ENCODE results near the gene AOPEP. TPM values are rescaled to one million over a fixed set of nuclear protein-coding genes. Genes with fewer than 3 reads are reported as not detected.

Gene AOPEP
- polyA plus RNA-seq, 1 of the 3 experiments (the other 2 are of a cell fraction): 54.6 TPM

DNA sequence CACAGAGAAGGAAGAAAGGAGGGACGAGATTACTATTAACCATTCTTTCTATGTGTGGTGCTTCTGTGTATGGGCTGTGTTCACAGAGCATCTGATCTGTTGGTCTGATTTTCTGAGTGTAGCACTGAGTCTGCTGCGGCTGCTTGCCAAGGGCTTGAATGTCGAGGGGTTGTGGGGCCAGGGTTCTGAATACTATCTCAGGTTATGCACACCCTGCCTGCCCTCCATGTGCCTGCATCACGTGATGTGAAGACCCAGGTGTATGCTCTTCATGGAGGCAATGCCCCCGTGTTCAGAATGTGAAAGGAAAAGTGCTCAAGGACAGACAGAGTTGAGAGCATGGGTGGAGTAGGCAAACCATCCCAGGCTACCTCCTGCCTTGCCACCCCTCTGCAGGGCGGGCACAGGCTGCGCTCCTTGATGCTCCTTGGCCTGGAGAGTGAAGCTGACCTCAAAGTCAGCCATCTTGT lies 336.1 kb downstream of the AOPEP start:
- no peaks in the 10 kb centered on the region for H3K9me2 ChIP-seq
- H3K9ac ChIP-seq: no peak overlapping the region
- H2AFZ ChIP-seq (ENCODE audit: low read depth): no peak overlapping the region
- H3K4me1 ChIP-seq (ENCODE audit: control insufficient read depth in 1 of 2, insufficient read depth in 2 of 2, low read depth in 1 of 2, low read length in 1 of 2): peaks cover 26 to 60% of the 10 kb centered on the region in 2 experiments; a peak in 3 of 4 replicates
- H3K79me2 ChIP-seq (ENCODE audit: insufficient read depth): peaks cover 98% of the 10 kb centered on the region
- peaks cover 41 to 83% of the 10 kb centered on the region in 2 experiments for H3K36me3 ChIP-seq (replicated peaks in 1 of 2; ENCODE audit: control insufficient read depth in 1 of 2, insufficient read depth in 2 of 2, low read length in 1 of 2)
- H3K27me3 ChIP-seq (ENCODE audit: insufficient read depth): no peaks in the 10 kb centered on the region
- H3K27ac ChIP-seq (ENCODE audit: low read depth in 2 of 2, low read length in 1 of 2): peak overlapping the region in 1 of 2 experiments; percentile 39; a peak in 1 of 4 replicates
- TF ChIP-seq RFX5 (IDR thresholded peaks at IDR 0.05; ENCODE audit: low read length) (no peak), EP300 (IDR thresholded peaks at IDR 0.05; ENCODE audit: borderline replicate concordance in 1 of 2, low read depth in 1 of 2, low read length in 1 of 2) (no peak), CHD2 (IDR thresholded peaks at IDR 0.05; ENCODE audit: low read length, partially characterized antibody) (no peak), TAF1 (IDR thresholded peaks at IDR 0.05; ENCODE audit: borderline replicate concordance, low read depth, low read length) (no peak), JUND (IDR thresholded peaks at IDR 0.05) (no peak), SIN3A (IDR thresholded peaks at IDR 0.05; ENCODE audit: borderline replicate concordance, low read depth, low read length) (no peak), FOXM1 (IDR thresholded peaks at IDR 0.05; ENCODE audit: low read depth) (no peak)
- TF ChIP-seq, protein P1, sequence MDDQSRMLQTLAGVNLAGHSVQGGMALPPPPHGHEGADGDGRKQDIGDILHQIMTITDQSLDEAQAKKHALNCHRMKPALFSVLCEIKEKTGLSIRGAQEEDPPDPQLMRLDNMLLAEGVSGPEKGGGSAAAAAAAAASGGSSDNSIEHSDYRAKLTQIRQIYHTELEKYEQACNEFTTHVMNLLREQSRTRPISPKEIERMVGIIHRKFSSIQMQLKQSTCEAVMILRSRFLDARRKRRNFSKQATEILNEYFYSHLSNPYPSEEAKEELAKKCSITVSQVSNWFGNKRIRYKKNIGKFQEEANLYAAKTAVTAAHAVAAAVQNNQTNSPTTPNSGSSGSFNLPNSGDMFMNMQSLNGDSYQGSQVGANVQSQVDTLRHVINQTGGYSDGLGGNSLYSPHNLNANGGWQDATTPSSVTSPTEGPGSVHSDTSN (IDR thresholded peaks at IDR 0.05): no peak
- ChIA-PET POLR2A (no interaction called here), CTCF (interaction anchor here (1.3 kb wide), 1 partner anchor 9 kb away, joined by 3 read pairs; no protein-coding TSS in a partner anchor)
- 95% methylated on average over 7 of the region's 7 CpGs for WGBS (ENCODE audit: low lambda C conversion rate)
- H3K9me3 ChIP-seq: no peaks in the 10 kb centered on the region
- H4K20me1 ChIP-seq (ENCODE audit: insufficient read depth): peaks cover 66% of the 10 kb centered on the region
- H3F3A ChIP-seq (replicated peaks; ENCODE audit: insufficient read depth): peaks cover 4% of the 10 kb centered on the region
- DNase-seq: no peak
- H3K4me3 ChIP-seq (ENCODE audit: low read depth in 2 of 2, low read length in 1 of 2): no peak overlapping the region
- no peak overlapping the region for H3K4me2 ChIP-seq

DNA sequence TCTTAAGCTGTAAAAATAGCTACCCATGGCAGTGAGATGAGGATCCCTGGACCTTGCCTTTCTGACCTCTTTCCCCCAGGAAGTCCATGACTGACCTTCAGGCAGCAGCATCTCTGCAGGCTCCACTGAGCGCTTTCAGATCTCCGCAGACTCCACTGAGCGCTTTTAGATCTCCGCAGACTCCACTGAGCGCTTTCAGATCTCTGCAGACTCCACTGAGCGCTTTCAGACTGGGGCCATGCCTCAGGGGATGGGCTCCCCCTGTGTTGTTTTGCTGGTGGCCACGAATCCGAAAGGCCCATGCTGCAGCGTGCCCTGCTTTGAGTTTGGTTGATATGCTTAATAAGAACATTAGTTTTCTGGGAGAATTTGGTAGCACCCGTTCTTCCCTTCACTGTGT lies 336.8 kb downstream of the AOPEP start:
- POLR2A ChIA-PET: no interaction called here
- Histone ChIP-seq H4K20me1 (ENCODE audit: insufficient read depth) (peaks cover 65% of the 10 kb centered on the region), H3K9me2 (no peaks in the 10 kb centered on the region), H3K4me3 (ENCODE audit: low read depth in 2 of 2, low read length in 1 of 2) (no peak overlapping the region), H3K4me1 (ENCODE audit: control insufficient read depth in 1 of 2, insufficient read depth in 2 of 2, low read depth in 1 of 2, low read length in 1 of 2) (peaks cover 19 to 56% of the 10 kb centered on the region in 2 experiments; a peak in 3 of 4 replicates), H2AFZ (ENCODE audit: low read depth) (no peak overlapping the region), H3F3A (replicated peaks; ENCODE audit: insufficient read depth) (peaks cover 4% of the 10 kb centered on the region), H3K27ac (ENCODE audit: low read depth in 2 of 2, low read length in 1 of 2) (peak overlapping the region in 1 of 2 experiments; percentile 8; a peak in 1 of 4 replicates), H3K79me2 (ENCODE audit: insufficient read depth) (peaks cover 98% of the 10 kb centered on the region), H3K36me3 (replicated peaks in 1 of 2; ENCODE audit: control insufficient read depth in 1 of 2, insufficient read depth in 2 of 2, low read length in 1 of 2) (peaks cover 48 to 85% of the 10 kb centered on the region in 2 experiments), H3K4me2 (no peak overlapping the region), H3K9ac (no peak overlapping the region), H3K27me3 (ENCODE audit: insufficient read depth) (no peaks in the 10 kb centered on the region), H3K9me3 (no peaks in the 10 kb centered on the region)
- TF ChIP-seq YY1 (IDR thresholded peaks at IDR 0.05; ENCODE audit: low read depth): no peak
- no peak for TF ChIP-seq GATA2 (CRISPR knock-in tag; IDR thresholded peaks at IDR 0.05)
- TF ChIP-seq TAF1 (IDR thresholded peaks at IDR 0.05; ENCODE audit: borderline replicate concordance, low read depth, low read length): no peak
- TF ChIP-seq NFIC (IDR thresholded peaks at IDR 0.05; ENCODE audit: borderline replicate concordance): no peak
- TF ChIP-seq, protein P2, sequence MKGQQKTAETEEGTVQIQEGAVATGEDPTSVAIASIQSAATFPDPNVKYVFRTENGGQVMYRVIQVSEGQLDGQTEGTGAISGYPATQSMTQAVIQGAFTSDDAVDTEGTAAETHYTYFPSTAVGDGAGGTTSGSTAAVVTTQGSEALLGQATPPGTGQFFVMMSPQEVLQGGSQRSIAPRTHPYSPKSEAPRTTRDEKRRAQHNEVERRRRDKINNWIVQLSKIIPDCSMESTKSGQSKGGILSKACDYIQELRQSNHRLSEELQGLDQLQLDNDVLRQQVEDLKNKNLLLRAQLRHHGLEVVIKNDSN (IDR thresholded peaks at IDR 0.05; ENCODE audit: borderline replicate concordance, low read depth): no peak
- TF ChIP-seq, protein P3, sequence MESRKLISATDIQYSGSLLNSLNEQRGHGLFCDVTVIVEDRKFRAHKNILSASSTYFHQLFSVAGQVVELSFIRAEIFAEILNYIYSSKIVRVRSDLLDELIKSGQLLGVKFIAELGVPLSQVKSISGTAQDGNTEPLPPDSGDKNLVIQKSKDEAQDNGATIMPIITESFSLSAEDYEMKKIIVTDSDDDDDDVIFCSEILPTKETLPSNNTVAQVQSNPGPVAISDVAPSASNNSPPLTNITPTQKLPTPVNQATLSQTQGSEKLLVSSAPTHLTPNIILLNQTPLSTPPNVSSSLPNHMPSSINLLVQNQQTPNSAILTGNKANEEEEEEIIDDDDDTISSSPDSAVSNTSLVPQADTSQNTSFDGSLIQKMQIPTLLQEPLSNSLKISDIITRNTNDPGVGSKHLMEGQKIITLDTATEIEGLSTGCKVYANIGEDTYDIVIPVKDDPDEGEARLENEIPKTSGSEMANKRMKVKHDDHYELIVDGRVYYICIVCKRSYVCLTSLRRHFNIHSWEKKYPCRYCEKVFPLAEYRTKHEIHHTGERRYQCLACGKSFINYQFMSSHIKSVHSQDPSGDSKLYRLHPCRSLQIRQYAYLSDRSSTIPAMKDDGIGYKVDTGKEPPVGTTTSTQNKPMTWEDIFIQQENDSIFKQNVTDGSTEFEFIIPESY (IDR thresholded peaks at IDR 0.05; ENCODE audit: borderline replicate concordance, low read depth): no peak
- TF ChIP-seq FOSL2 (IDR thresholded peaks at IDR 0.05; ENCODE audit: borderline replicate concordance, low read depth): no peak
- no peak for TF ChIP-seq EZH2phosphoT487 (IDR thresholded peaks at IDR 0.05; ENCODE audit: borderline replicate concordance, low read depth)
- TF ChIP-seq RFX5 (IDR thresholded peaks at IDR 0.05; ENCODE audit: low read length): no peak
- no peak for TF ChIP-seq SIN3A (IDR thresholded peaks at IDR 0.05; ENCODE audit: borderline replicate concordance, low read depth, low read length)
- TF ChIP-seq MEF2A (IDR thresholded peaks at IDR 0.05; ENCODE audit: borderline replicate concordance, low read depth): no peak
- DNase-seq: no peak
- CTCF ChIA-PET: no interaction called here
- 96% methylated on average over 10 of the region's 10 CpGs for WGBS (ENCODE audit: low lambda C conversion rate)
